Hepatocyte (in vitro differentiated cells): Measurements from ENCODE around the gene SPSB1.

Source experiments
- EZH2 ChIP-seq: fragments of 200-600 bp; sonication (generic); IDR thresholded peaks from 2 replicates; pipeline ENCODE4 v1.6.1; 2016; ENCODE audit warnings: antibody characterized with exemption, mild to moderate bottlenecking, borderline replicate concordance
- TF ChIP-seq, protein P1 (sequence below): fragments of 200-600 bp; sonication (generic); IDR thresholded peaks from 2 replicates; pipeline ENCODE4 v1.5.1; 2016; ENCODE audit warnings: antibody characterized with exemption, mild to moderate bottlenecking; ENCODE audit not compliant: poor library complexity

DNA sequence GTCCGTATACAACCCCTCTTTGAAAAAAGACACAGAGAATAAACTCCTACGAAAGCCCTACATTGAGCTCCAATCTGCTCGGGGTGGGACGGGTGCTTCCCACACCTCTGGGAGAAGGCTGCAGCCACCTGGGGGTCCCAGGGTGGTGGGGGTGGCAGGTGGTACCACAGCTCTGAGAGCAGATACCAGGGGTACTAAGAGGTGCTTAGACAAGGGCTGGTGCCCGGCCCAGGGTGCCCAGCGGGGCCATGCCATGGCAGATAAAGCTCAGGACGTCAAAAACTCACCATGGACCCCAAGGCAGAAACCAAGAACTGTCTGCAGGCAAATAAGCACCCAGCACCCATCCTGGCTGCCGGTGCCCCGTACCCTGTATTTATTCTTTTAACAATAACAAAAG, 75.1 kb downstream of the SPSB1 start:
- TF ChIP-seq, protein P1, sequence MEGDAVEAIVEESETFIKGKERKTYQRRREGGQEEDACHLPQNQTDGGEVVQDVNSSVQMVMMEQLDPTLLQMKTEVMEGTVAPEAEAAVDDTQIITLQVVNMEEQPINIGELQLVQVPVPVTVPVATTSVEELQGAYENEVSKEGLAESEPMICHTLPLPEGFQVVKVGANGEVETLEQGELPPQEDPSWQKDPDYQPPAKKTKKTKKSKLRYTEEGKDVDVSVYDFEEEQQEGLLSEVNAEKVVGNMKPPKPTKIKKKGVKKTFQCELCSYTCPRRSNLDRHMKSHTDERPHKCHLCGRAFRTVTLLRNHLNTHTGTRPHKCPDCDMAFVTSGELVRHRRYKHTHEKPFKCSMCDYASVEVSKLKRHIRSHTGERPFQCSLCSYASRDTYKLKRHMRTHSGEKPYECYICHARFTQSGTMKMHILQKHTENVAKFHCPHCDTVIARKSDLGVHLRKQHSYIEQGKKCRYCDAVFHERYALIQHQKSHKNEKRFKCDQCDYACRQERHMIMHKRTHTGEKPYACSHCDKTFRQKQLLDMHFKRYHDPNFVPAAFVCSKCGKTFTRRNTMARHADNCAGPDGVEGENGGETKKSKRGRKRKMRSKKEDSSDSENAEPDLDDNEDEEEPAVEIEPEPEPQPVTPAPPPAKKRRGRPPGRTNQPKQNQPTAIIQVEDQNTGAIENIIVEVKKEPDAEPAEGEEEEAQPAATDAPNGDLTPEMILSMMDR, result no peak
- TF ChIP-seq EZH2, result no peak
